Gastroesophageal sphincter (tissue), 4 donors: ENCODE data around the gene LAMA4. TPM values are rescaled to one million over a fixed set of nuclear protein-coding genes. Genes with fewer than 3 reads are reported as not detected.

Experiments
- ATAC-seq: fragments of 150-250 bp; one replicate; pipeline ENCODE4 v1.9.1; 2016; ENCODE audit warnings: mild to moderate bottlenecking, moderate library complexity
- H3K27ac ChIP-seq, 4 donors: fragments of 200-600 bp; sonication (generic) in 3 of 4; 1 replicate in 3 of 4; 2 replicates in 1 of 4; pipeline ENCODE4 v1.5.1; 2016 to 2019
- H3K27me3 ChIP-seq: fragments of 200-600 bp; sonication (generic); one replicate; pipeline ENCODE4 v1.5.1; 2019
- H3K36me3 ChIP-seq, 2 donors: fragments of 200-600 bp; sonication (generic); one replicate each; pipeline ENCODE4 v1.5.1; 2019; ENCODE audit warnings: control low read depth in 1 of 2
- H3K4me1 ChIP-seq, 3 donors: fragments of 200-600 bp; sonication (generic); 1 replicate in 2 of 3; 2 replicates in 1 of 3; pipeline ENCODE4 v1.5.1; 2016 to 2019; ENCODE audit warnings: control low read depth in 2 of 3
- H3K4me3 ChIP-seq, 2 donors: fragments of 200-600 bp; sonication (generic); one replicate each; pipeline ENCODE4 v1.5.1; 2019; ENCODE audit warnings: mild to moderate bottlenecking in 1 of 2, moderate library complexity in 1 of 2
- H3K9me3 ChIP-seq, 3 donors: fragments of 200-600 bp; sonication (generic); one replicate each; pipeline ENCODE4 v1.5.1; 2017 to 2019; ENCODE audit warnings: control low read depth in 2 of 3
- CTCF ChIP-seq, 4 experiments: fragments of 200-600 bp in 2 of 4; fragments of 450-650 bp in 2 of 4; sonication (generic) in 1 of 4; IDR thresholded peaks; one replicate each; pipeline ENCODE4 v1.5.1; 2017 to 2019; ENCODE audit warnings: antibody characterized with exemption in 4 of 4, mild to moderate bottlenecking in 2 of 4, moderate library complexity in 2 of 4
- EP300 ChIP-seq: sonication (generic); formaldehyde crosslinking; IDR thresholded peaks from one replicate; pipeline ENCODE4 v1.6.1; 2017; ENCODE audit warnings: antibody characterized with exemption, mild to moderate bottlenecking
- POLR2A ChIP-seq, 2 donors: fragments of 450-650 bp; IDR thresholded peaks; one replicate each; pipeline ENCODE4 v1.6.1; 2017; ENCODE audit warnings: antibody characterized with exemption in 2 of 2, mild to moderate bottlenecking in 2 of 2, moderate library complexity in 1 of 2
- POLR2AphosphoS5 ChIP-seq: sonication (generic); formaldehyde crosslinking; IDR thresholded peaks from one replicate; pipeline ENCODE4 v1.6.1; 2017; ENCODE audit warnings: antibody characterized with exemption
- WGBS, 2 donors: methylation state at CpG; one replicate each; pipeline ENCODE4 v1.1.5; 2018; ENCODE audit warnings: low coverage in 1 of 2; 5-methylcytosine and 5-hydroxymethylcytosine counted together
- total RNA-seq, 4 donors: library from RNA; depleted of rRNA; stranded (reverse); fragments of >200 nt; gene quantifications; one replicate each; pipeline ENCODE4 v1.1.0, GENCODE V29; 2016

Gene LAMA4
- total RNA-seq, 4 donors from 2014 or later = 240 to 305 (median 265) TPM

GRCh38 chr6:112081569-112081968, 172.8 kb downstream of the LAMA4 start:
- Histone ChIP-seq H3K4me1 (peaks cover 0 to 14% (median 3%) of the 10 kb centered on the region in 3 donors), H3K36me3 (peaks cover 0 to 67% of the 10 kb centered on the region in 2 donors), H3K27ac (no peak overlapping the region), H3K27me3 (no peaks in the 10 kb centered on the region), H3K4me3 (no peak overlapping the region), H3K9me3 (no peaks in the 10 kb centered on the region)
- TF ChIP-seq POLR2AphosphoS5 (no peak), EP300 (no peak), CTCF (IDR thresholded peaks at IDR 0.05) (no peak), POLR2A (IDR thresholded peaks at IDR 0.05) (no peak)
- WGBS, 2 donors = 81 to 84% methylated on average over 4 of the region's 4 CpGs
- no peak for ATAC-seq

- no peaks in the 10 kb centered on the region for H3K4me1 ChIP-seq
- no peaks in the 10 kb centered on the region for H3K9me3 ChIP-seq
- no peak for ATAC-seq
- no peak overlapping the region for H3K27ac ChIP-seq
- no peak overlapping the region for H3K4me3 ChIP-seq
- peaks cover 0 to 19% of the 10 kb centered on the region in 2 donors for H3K36me3 ChIP-seq
- H3K27me3 ChIP-seq = no peaks in the 10 kb centered on the region
- 81 to 93% methylated on average over 3 of the region's 3 CpGs for WGBS, 2 donors
- TF ChIP-seq EP300 (no peak), POLR2AphosphoS5 (no peak), POLR2A (IDR thresholded peaks at IDR 0.05) (no peak), CTCF (IDR thresholded peaks at IDR 0.05) (no peak)
Observed at GRCh38 chr6:112066606-112067005, 187.8 kb downstream of the LAMA4 start.

GRCh38 chr6:112065426-112065986, 188.9 kb downstream of the LAMA4 start:
- no peak overlapping the region for H3K4me3 ChIP-seq
- peaks cover 0 to 8% of the 10 kb centered on the region in 2 donors for H3K36me3 ChIP-seq
- WGBS, 2 donors = 29 to 35% methylated on average over 6 of the region's 6 CpGs
- ATAC-seq = no peak
- H3K9me3 ChIP-seq = no peaks in the 10 kb centered on the region
- H3K4me1 ChIP-seq = no peaks in the 10 kb centered on the region
- TF ChIP-seq EP300 (no peak), POLR2A (IDR thresholded peaks at IDR 0.05) (no peak), CTCF (IDR thresholded peaks at IDR 0.05) (no peak), POLR2AphosphoS5 (no peak)
- H3K27ac ChIP-seq = no peak overlapping the region
- no peaks in the 10 kb centered on the region for H3K27me3 ChIP-seq

- no peak for ATAC-seq
- TF ChIP-seq POLR2AphosphoS5 (no peak), CTCF (IDR thresholded peaks at IDR 0.05) (no peak)
- no peaks in the 10 kb centered on the region for H3K4me1 ChIP-seq
Observed at GRCh38 chr6:112062966-112063365, 191.4 kb downstream of the LAMA4 start.

GRCh38 chr6:112061605-112062004, 192.8 kb downstream of the LAMA4 start:
- ATAC-seq = no peak
- WGBS, 2 donors = 88 to 98% methylated on average over 4 of the region's 4 CpGs
- Histone ChIP-seq H3K27ac (no peak overlapping the region), H3K36me3 (no peaks in the 10 kb centered on the region), H3K27me3 (no peaks in the 10 kb centered on the region), H3K4me3 (no peak overlapping the region), H3K4me1 (no peaks in the 10 kb centered on the region), H3K9me3 (no peaks in the 10 kb centered on the region)
- TF ChIP-seq POLR2AphosphoS5 (no peak), CTCF (IDR thresholded peaks at IDR 0.05) (no peak), EP300 (no peak), POLR2A (IDR thresholded peaks at IDR 0.05) (no peak)

More at GRCh38 chr6:112062966-112063365, 191.4 kb downstream of the LAMA4 start:
- WGBS, 2 donors = 80 to 84% methylated on average over 3 of the region's 3 CpGs
- Histone ChIP-seq H3K27me3 (no peaks in the 10 kb centered on the region), H3K27ac (no peak overlapping the region), H3K9me3 (no peaks in the 10 kb centered on the region), H3K4me3 (no peak overlapping the region), H3K36me3 (no peaks in the 10 kb centered on the region)
